GM19099 (cell line): ENCODE data around the gene MXI1.

Experiments
- POLR2A ChIP-seq: IDR thresholded peaks from 3 replicates; pipeline ENCODE4 v1.6.1; 2011; ENCODE audit warnings: low read depth; ENCODE audit not compliant: insufficient read length; ENCODE audit errors: extremely low read depth

Gene MXI1

GRCh38 chr10:110207805-110208613, 604 bp downstream of the MXI1 start:
- no peak for TF ChIP-seq POLR2A

GRCh38 chr10:110208614-110209453, 1.4 kb downstream of the MXI1 start:
- no peak for TF ChIP-seq POLR2A

- TF ChIP-seq POLR2A: no peak
Measured at GRCh38 chr10:110209454-110209925, 2.1 kb downstream of the MXI1 start.

GRCh38 chr10:110209926-110210673, 2.7 kb downstream of the MXI1 start:
- TF ChIP-seq POLR2A: no peak

GRCh38 chr10:110210674-110211464, 3.5 kb downstream of the MXI1 start:
- no peak for TF ChIP-seq POLR2A

- TF ChIP-seq POLR2A: no peak
Measured at GRCh38 chr10:110211465-110211843, 4.0 kb downstream of the MXI1 start.

GRCh38 chr10:110212119-110213006, 5.0 kb downstream of the MXI1 start:
- TF ChIP-seq POLR2A: no peak

- no peak for TF ChIP-seq POLR2A
Measured at GRCh38 chr10:110214371-110214826, 7.0 kb downstream of the MXI1 start.

GRCh38 chr10:110215286-110216170, 8.1 kb downstream of the MXI1 start:
- TF ChIP-seq POLR2A: no peak

- TF ChIP-seq POLR2A: no peak
Measured at GRCh38 chr10:110216240-110216639, 8.8 kb downstream of the MXI1 start.

GRCh38 chr10:110216942-110217661, 9.7 kb downstream of the MXI1 start:
- no peak for TF ChIP-seq POLR2A

- TF ChIP-seq POLR2A: no peak
Measured at GRCh38 chr10:110217662-110218008, 10.2 kb downstream of the MXI1 start.
